ENCODE measurements around the gene VPS45.

Gene VPS45

DNA sequence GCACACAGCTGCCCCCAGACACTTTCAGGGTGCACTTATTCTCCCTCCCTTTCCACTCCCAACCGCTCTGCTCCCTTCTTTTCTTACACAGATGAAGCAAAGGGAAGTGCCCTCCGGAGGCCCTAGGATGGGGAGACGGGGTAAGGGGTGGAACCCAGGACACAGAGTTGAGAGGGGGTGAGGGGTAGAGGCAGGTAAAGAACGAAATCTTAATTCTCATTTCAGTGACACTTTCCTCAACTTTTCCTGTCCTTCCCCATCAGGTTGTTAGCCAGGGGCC is 94.9 kb downstream of the VPS45 start:
- H3K4me3 ChIP-seq (ENCODE audit: low read depth, low read length): no peak overlapping the region
- peaks cover 11% of the 10 kb centered on the region for H3K36me3 ChIP-seq (replicated peaks)
- TF ChIP-seq, protein P1, sequence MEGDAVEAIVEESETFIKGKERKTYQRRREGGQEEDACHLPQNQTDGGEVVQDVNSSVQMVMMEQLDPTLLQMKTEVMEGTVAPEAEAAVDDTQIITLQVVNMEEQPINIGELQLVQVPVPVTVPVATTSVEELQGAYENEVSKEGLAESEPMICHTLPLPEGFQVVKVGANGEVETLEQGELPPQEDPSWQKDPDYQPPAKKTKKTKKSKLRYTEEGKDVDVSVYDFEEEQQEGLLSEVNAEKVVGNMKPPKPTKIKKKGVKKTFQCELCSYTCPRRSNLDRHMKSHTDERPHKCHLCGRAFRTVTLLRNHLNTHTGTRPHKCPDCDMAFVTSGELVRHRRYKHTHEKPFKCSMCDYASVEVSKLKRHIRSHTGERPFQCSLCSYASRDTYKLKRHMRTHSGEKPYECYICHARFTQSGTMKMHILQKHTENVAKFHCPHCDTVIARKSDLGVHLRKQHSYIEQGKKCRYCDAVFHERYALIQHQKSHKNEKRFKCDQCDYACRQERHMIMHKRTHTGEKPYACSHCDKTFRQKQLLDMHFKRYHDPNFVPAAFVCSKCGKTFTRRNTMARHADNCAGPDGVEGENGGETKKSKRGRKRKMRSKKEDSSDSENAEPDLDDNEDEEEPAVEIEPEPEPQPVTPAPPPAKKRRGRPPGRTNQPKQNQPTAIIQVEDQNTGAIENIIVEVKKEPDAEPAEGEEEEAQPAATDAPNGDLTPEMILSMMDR (IDR thresholded peaks at IDR 0.05; ENCODE audit: low read depth, low read length, missing control alignments): no peak
- H3K27me3 ChIP-seq (replicated peaks): no peaks in the 10 kb centered on the region
- in situ Hi-C loops (cut with HindIII; ENCODE audit: low pct_ligation_motif_present, low sequenced_read_pairs): no loop called here
- DNase-seq: no peak
- peak overlapping the region; percentile 95 for H3K27ac ChIP-seq

- Histone ChIP-seq H3K27ac (peak overlapping the region; percentile 95), H3K27me3 (replicated peaks) (no peaks in the 10 kb centered on the region), H3K4me3 (ENCODE audit: low read depth, low read length) (peak overlapping the region; percentile 0), H3K36me3 (replicated peaks) (peaks cover 8% of the 10 kb centered on the region)
- peak; percentile 99 for DNase-seq
- in situ Hi-C loops (cut with HindIII; ENCODE audit: low pct_ligation_motif_present, low sequenced_read_pairs): no loop called here
- TF ChIP-seq, protein P1 (IDR thresholded peaks at IDR 0.05; ENCODE audit: low read depth, low read length, missing control alignments): peak; percentile 45
These were observed 95.5 kb downstream of the VPS45 start for GRCh38 chr1:150162862-150163706.

DNA sequence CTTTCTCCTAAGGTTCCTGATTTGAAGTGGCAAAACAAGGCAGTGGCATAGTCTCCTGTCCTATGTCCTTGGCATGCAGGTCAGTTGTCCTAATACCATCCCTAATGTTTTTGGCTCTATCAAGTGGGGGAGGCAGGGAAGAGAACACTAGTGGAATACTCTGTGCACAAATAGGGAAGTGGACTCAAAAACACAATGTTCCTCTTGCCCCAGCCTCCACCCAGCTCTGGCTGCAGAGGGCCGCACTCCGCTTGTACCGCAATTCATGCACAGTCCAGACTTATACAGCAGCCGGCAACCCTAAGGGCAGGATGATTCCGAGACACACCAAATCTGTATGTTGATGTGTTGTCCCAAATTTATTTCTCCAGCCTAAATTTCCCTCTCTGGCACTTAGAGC is 96.6 kb downstream of the VPS45 start:
- in situ Hi-C loops (cut with HindIII; ENCODE audit: low pct_ligation_motif_present, low sequenced_read_pairs): no loop called here
- Histone ChIP-seq H3K4me3 (ENCODE audit: low read depth, low read length) (no peak overlapping the region), H3K27me3 (replicated peaks) (no peaks in the 10 kb centered on the region), H3K27ac (no peak overlapping the region), H3K36me3 (replicated peaks) (peaks cover 8% of the 10 kb centered on the region)
- DNase-seq: no peak
- TF ChIP-seq, protein P1 (IDR thresholded peaks at IDR 0.05; ENCODE audit: low read depth, low read length, missing control alignments): no peak

- Histone ChIP-seq H3K27me3 (replicated peaks) (no peaks in the 10 kb centered on the region), H3K27ac (no peak overlapping the region), H3K36me3 (replicated peaks) (peaks cover 3% of the 10 kb centered on the region), H3K4me3 (ENCODE audit: low read depth, low read length) (no peak overlapping the region)
- TF ChIP-seq, protein P1 (IDR thresholded peaks at IDR 0.05; ENCODE audit: low read depth, low read length, missing control alignments): no peak
- no peak for DNase-seq
- in situ Hi-C loops (cut with HindIII; ENCODE audit: low pct_ligation_motif_present, low sequenced_read_pairs): no loop called here
These were observed 97.2 kb downstream of the VPS45 start for GRCh38 chr1:150164779-150165178.

DNA sequence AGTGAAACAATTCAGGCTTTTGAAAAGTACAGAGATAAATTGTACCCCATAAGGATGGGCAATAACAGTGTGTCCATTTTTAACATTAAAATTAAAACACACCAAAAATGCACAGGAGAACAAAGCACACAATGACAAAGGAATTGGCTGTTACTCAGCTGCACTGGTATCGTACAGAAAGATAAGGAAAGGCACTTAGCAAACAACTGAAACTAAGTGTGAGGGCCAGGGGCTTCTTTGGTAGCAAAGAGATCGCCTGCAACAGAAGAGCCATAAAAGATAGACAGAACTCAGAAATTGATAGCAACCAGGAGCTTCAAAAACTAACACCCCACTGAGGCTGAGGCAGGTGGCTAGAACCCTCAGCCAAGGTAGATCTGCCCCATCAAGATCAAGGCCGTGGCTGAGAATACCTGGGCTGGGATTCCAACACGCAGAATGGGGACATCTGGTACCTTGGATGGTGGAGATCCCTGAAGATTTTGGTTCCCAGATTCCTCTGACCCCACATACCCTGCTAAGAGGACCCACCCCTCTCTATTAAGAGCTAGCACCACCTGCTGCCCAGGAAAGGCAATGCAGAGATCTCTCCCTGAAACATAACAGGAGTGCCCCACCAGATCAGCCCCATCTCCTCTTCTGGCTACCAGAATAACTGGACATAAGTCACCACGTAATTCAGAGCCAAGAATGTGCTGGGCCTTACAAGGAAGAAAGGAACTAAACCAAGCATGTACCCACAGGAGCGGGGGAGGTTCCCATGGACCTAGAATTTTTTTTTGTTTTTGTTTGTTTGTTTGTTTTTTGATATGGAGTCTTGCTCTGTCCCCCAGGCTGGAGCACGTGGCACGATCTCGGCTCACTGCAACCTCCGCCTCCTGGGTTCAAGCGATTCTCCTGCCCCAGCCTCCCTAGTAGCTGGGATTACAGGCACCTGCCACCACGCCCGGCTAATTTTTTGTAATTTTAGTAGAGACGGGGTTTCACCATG is 98.3 kb downstream of the VPS45 start:
- no peak overlapping the region for H3K4me3 ChIP-seq (ENCODE audit: low read depth, low read length)
- TF ChIP-seq, protein P1 (IDR thresholded peaks at IDR 0.05; ENCODE audit: low read depth, low read length, missing control alignments): peak; percentile 90
- in situ Hi-C loops (cut with HindIII; ENCODE audit: low pct_ligation_motif_present, low sequenced_read_pairs): no loop called here
- peak; percentile 50 for DNase-seq
- no peaks in the 10 kb centered on the region for H3K36me3 ChIP-seq (replicated peaks)
- H3K27ac ChIP-seq: no peak overlapping the region
- no peaks in the 10 kb centered on the region for H3K27me3 ChIP-seq (replicated peaks)

Data from brain microvascular endothelial cell (primary cell).